ENCODE results near the gene SND1.

GRCh38 chr7:127726476-127726875, 74.5 kb downstream of the SND1 start:
- no peak for TF ChIP-seq CTCF (IDR thresholded peaks at IDR 0.05; ENCODE audit: low read length)
- no peak for TF ChIP-seq EZH2 (IDR thresholded peaks at IDR 0.05; ENCODE audit: borderline replicate concordance, low read length)

Data from OCI-LY1 (cell line).